ENCODE measurements around the gene TMEM121.

The TMEM121 gene

GRCh38 chr14:105483300-105484068 lies 42.9 kb upstream of the TMEM121 start:
- H3K9me3 ChIP-seq (ENCODE audit: control insufficient read depth, insufficient read depth, low read length), result no peaks in the 10 kb centered on the region
- H3K27me3 ChIP-seq (ENCODE audit: control insufficient read depth, insufficient read depth, low read length), result peaks cover 67% of the 10 kb centered on the region
- no peak overlapping the region for H3K4me3 ChIP-seq (ENCODE audit: low read depth, low read length)
- no peak overlapping the region for H3K9ac ChIP-seq (ENCODE audit: low read depth, low read length)
- peaks cover 3% of the 10 kb centered on the region for H3K36me3 ChIP-seq (ENCODE audit: control insufficient read depth, insufficient read depth, low read length)
- peaks cover 3% of the 10 kb centered on the region for H3K4me1 ChIP-seq (ENCODE audit: control insufficient read depth, insufficient read depth, low read length)

- Histone ChIP-seq H3K4me1 (ENCODE audit: control insufficient read depth, insufficient read depth, low read length) (peaks cover 3% of the 10 kb centered on the region), H3K4me3 (ENCODE audit: low read depth, low read length) (no peak overlapping the region), H3K9me3 (ENCODE audit: control insufficient read depth, insufficient read depth, low read length) (no peaks in the 10 kb centered on the region), H3K27me3 (ENCODE audit: control insufficient read depth, insufficient read depth, low read length) (peaks cover 69% of the 10 kb centered on the region), H3K36me3 (ENCODE audit: control insufficient read depth, insufficient read depth, low read length) (peaks cover 3% of the 10 kb centered on the region), H3K9ac (ENCODE audit: low read depth, low read length) (no peak overlapping the region)
Measured at GRCh38 chr14:105484069-105484996, 42.0 kb upstream of the TMEM121 start.

DNA sequence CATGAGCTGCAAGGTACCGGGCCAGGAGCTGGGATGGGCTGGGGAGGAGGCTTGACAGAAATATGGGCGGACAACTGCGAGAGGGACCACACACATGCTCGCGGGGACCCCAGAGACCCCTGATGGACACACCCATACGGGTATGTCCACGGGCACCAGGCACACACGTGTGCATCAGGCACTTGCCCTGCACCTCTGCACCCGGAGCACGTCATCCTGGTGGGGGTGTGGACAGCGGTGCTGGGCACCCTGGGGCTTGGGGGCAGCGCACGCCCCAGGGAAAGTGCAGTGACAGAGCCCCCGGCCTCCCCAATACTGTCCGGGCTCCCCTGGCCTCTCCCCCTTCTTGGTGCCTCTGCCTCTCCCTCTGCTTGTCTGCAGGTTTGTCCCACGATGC lies 41.4 kb upstream of the TMEM121 start:
- H3K9ac ChIP-seq (ENCODE audit: low read depth, low read length), result no peak overlapping the region
- no peaks in the 10 kb centered on the region for H3K9me3 ChIP-seq (ENCODE audit: control insufficient read depth, insufficient read depth, low read length)
- H3K27me3 ChIP-seq (ENCODE audit: control insufficient read depth, insufficient read depth, low read length), result peaks cover 63% of the 10 kb centered on the region
- no peaks in the 10 kb centered on the region for H3K36me3 ChIP-seq (ENCODE audit: control insufficient read depth, insufficient read depth, low read length)
- no peak overlapping the region for H3K4me3 ChIP-seq (ENCODE audit: low read depth, low read length)
- H3K4me1 ChIP-seq (ENCODE audit: control insufficient read depth, insufficient read depth, low read length), result peaks cover 3% of the 10 kb centered on the region

DNA sequence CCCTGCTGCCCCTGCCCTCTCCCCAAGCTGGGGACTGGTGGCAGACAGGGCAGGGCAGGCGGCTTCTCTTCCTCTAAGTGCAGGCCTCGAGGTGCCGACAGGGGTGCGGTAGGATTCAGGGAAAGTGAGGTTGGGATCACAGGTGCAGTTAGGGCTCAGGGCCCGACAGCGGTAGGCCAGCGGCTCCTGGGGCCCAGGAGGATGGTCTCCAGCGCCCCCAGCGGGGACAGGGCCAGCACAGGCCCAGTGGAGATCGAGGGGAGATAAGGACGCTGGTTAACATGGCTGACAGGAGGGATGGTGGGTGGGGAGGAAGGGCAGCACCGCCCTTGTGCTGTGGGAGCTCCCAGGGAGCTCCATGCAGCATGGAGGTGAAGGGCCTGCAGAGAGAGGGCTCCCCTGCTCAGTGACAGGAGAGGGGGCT lies 40.6 kb upstream of the TMEM121 start:
- peaks cover 3% of the 10 kb centered on the region for H3K4me1 ChIP-seq (ENCODE audit: control insufficient read depth, insufficient read depth, low read length)
- no peak overlapping the region for H3K9ac ChIP-seq (ENCODE audit: low read depth, low read length)
- peaks cover 55% of the 10 kb centered on the region for H3K27me3 ChIP-seq (ENCODE audit: control insufficient read depth, insufficient read depth, low read length)
- peak overlapping the region; percentile 19 for H3K4me3 ChIP-seq (ENCODE audit: low read depth, low read length)
- H3K36me3 ChIP-seq (ENCODE audit: control insufficient read depth, insufficient read depth, low read length), result no peaks in the 10 kb centered on the region
- no peaks in the 10 kb centered on the region for H3K9me3 ChIP-seq (ENCODE audit: control insufficient read depth, insufficient read depth, low read length)

DNA sequence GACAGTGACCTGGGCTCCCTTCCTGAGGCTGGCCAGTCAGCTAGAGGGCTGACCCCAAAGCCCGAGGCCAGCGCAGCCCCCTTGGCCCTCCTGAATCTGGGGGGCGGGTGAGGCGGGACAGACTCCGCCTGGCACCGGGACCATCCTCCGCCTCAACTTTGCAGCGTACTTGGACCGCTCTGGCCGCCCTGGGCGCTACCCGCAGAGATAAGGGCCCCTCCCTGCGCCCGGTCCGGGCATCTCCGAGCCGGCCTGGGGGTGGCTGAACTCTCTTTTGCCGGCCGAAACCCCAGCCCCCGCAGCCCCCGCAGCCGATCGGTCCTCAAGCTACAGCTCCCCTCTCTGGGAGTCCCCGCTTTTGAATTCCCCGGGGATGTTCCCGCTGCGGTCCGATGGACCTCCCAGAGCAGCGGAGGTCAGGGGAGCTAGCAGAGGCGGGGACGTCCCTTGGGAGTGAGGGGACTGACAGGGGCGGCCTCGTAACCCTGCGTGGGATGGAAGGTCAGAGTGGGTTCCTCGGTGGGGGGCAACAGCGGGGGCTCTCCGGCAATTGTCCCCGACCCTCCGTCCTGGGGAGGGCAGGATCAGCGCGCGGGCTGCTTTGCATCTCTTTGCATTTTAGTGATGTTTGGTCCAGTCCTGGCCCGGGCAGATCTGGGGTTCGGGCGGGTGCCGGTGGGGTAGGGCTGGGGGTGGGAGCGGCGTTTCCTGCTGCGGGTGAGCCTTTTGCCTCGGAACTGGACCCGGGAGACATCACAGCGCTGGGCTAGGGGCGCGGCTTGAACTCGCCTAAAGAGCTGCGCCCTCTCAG lies 40.0 kb upstream of the TMEM121 start, which contains the start of gene CRIP1:
CRIP1 (plus strand) TSS at position 724 of the 811 bp plus-strand sequence. CDS start 374 bp downstream, outside the sequence.
- Histone ChIP-seq H3K4me3 (ENCODE audit: low read depth, low read length) (peak within 1 kb of the TSS; percentile 22), H3K27me3 (ENCODE audit: control insufficient read depth, insufficient read depth, low read length) (peaks cover 50% of the 10 kb centered on the region), H3K9ac (ENCODE audit: low read depth, low read length) (no peak within 1 kb of the TSS), H3K36me3 (ENCODE audit: control insufficient read depth, insufficient read depth, low read length) (no peaks in the 10 kb centered on the region), H3K9me3 (ENCODE audit: control insufficient read depth, insufficient read depth, low read length) (no peaks in the 10 kb centered on the region), H3K4me1 (ENCODE audit: control insufficient read depth, insufficient read depth, low read length) (peaks cover 3% of the 10 kb centered on the region)

- H3K27me3 ChIP-seq (ENCODE audit: control insufficient read depth, insufficient read depth, low read length), result peaks cover 48% of the 10 kb centered on the region
- no peak overlapping the region for H3K9ac ChIP-seq (ENCODE audit: low read depth, low read length)
- peaks cover 3% of the 10 kb centered on the region for H3K36me3 ChIP-seq (ENCODE audit: control insufficient read depth, insufficient read depth, low read length)
- peaks cover 2% of the 10 kb centered on the region for H3K4me1 ChIP-seq (ENCODE audit: control insufficient read depth, insufficient read depth, low read length)
- no peaks in the 10 kb centered on the region for H3K9me3 ChIP-seq (ENCODE audit: control insufficient read depth, insufficient read depth, low read length)
- H3K4me3 ChIP-seq (ENCODE audit: low read depth, low read length), result peak overlapping the region; percentile 22
Measured at GRCh38 chr14:105486974-105487448, 39.4 kb upstream of the TMEM121 start.

DNA sequence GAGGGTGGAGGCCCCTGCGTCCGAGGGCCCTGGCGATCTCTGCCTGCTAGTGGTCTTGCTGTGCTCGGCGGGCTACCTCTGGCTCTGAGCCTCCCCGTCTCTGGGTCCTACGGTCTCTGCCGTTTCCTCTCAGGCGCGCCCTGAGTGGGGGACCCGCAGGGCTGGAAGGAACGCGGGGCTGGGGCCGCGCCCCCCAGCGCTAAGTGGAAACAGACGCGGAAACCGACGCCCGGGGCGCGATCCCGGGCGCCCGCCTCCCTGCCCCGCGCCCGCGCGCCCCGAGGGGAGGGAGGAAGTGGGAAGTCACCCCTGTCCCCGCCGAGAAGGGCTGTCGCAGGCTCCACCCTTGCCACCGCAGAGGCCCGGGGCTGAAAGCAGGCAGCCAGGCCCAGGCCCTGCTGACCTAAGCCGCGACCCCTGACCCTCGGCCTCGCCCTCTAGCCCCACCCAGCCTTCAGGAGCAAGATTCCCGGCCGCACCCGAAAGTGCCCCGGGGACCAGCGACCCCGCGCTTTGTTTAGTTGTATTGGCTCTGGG lies 38.9 kb upstream of the TMEM121 start:
- Histone ChIP-seq H3K9ac (ENCODE audit: low read depth, low read length) (no peak overlapping the region), H3K4me3 (ENCODE audit: low read depth, low read length) (peak overlapping the region; percentile 22), H3K27me3 (ENCODE audit: control insufficient read depth, insufficient read depth, low read length) (peaks cover 43% of the 10 kb centered on the region), H3K4me1 (ENCODE audit: control insufficient read depth, insufficient read depth, low read length) (no peaks in the 10 kb centered on the region), H3K9me3 (ENCODE audit: control insufficient read depth, insufficient read depth, low read length) (no peaks in the 10 kb centered on the region), H3K36me3 (ENCODE audit: control insufficient read depth, insufficient read depth, low read length) (peaks cover 5% of the 10 kb centered on the region)

DNA sequence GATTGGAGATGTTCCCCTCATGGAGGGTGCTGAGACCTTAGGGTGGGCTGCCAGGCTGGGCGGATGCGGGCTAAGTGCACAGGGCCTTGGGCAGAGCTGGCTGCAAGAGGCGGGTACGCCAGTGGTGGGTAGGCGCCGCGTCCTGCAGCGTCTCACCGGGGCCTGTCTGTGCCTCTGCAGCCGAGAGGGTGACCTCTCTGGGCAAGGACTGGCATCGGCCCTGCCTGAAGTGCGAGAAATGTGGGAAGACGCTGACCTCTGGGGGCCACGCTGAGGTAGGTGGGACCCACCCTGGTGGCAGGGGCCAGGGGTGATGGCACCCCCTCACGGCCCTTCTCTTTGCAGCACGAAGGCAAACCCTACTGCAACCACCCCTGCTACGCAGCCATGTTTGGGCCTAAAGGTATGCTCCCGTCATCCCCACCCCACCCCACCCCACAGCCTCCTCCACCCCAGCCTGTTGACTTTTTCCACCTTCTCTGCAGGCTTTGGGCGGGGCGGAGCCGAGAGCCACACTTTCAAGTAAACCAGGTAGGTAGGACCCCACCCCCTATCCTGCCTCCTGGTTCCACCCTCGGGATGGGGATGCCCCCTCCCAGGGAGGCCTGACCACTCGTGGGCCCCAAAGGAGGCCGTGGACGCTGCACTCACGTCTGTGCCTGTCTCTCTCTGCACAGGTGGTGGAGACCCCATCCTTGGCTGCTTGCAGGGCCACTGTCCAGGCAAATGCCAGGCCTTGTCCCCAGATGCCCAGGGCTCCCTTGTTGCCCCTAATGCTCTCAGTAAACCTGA lies 38.2 kb upstream of the TMEM121 start:
- no peak overlapping the region for H3K9ac ChIP-seq (ENCODE audit: low read depth, low read length)
- H3K27me3 ChIP-seq (ENCODE audit: control insufficient read depth, insufficient read depth, low read length), result peaks cover 43% of the 10 kb centered on the region
- peak overlapping the region; percentile 22 for H3K4me3 ChIP-seq (ENCODE audit: low read depth, low read length)

GRCh38 chr14:105488781-105489541 lies 37.4 kb upstream of the TMEM121 start:
- peak overlapping the region; percentile 39 for H3K4me3 ChIP-seq (ENCODE audit: low read depth, low read length)
- H3K27me3 ChIP-seq (ENCODE audit: control insufficient read depth, insufficient read depth, low read length), result peaks cover 43% of the 10 kb centered on the region
- H3K4me1 ChIP-seq (ENCODE audit: control insufficient read depth, insufficient read depth, low read length), result no peaks in the 10 kb centered on the region
- peaks cover 5% of the 10 kb centered on the region for H3K36me3 ChIP-seq (ENCODE audit: control insufficient read depth, insufficient read depth, low read length)
- no peak overlapping the region for H3K9ac ChIP-seq (ENCODE audit: low read depth, low read length)
- no peaks in the 10 kb centered on the region for H3K9me3 ChIP-seq (ENCODE audit: control insufficient read depth, insufficient read depth, low read length)

More for the DNA sequence above, 38.2 kb upstream of the TMEM121 start:
- Histone ChIP-seq H3K4me1 (ENCODE audit: control insufficient read depth, insufficient read depth, low read length) (no peaks in the 10 kb centered on the region), H3K36me3 (ENCODE audit: control insufficient read depth, insufficient read depth, low read length) (peaks cover 5% of the 10 kb centered on the region), H3K9me3 (ENCODE audit: control insufficient read depth, insufficient read depth, low read length) (no peaks in the 10 kb centered on the region)

Measured in iPS-15b (cell line).